MM.1S (cell line): Measurements from ENCODE around the gene TRNP1.

Experiments used
- DNase-seq: peaks from one replicate; pipeline ENCODE4 v3.0.0-alpha.2; 2015
- H2AFZ ChIP-seq: fragments of 300-600 bp; sonication (generic); 2 replicates; pipeline ENCODE4 v1.6.0; 2016; ENCODE audit warnings: antibody characterized with exemption, low read length
- H3F3A ChIP-seq: fragments of 300-600 bp; sonication (generic); 2 replicates; pipeline ENCODE4 v1.6.1; 2016; ENCODE audit warnings: mild to moderate bottlenecking, antibody characterized with exemption, low read length, moderate library complexity, mixed read lengths; ENCODE audit not compliant: insufficient read depth
- H3K27ac ChIP-seq: fragments of 300-600 bp; sonication (generic); 2 replicates; pipeline ENCODE4 v1.5.1; 2016; ENCODE audit warnings: mild to moderate bottlenecking, low read length
- H3K27me3 ChIP-seq: fragments of 300-600 bp; sonication (generic); replicated peaks from 2 replicates; pipeline ENCODE4 v1.6.0; 2016; ENCODE audit warnings: low read length; ENCODE audit not compliant: insufficient read depth
- H3K36me3 ChIP-seq: fragments of 300-600 bp; sonication (generic); replicated peaks from 2 replicates; pipeline ENCODE4 v1.6.1; 2016; ENCODE audit warnings: mild to moderate bottlenecking, low read length, mixed read lengths; ENCODE audit not compliant: insufficient read depth
- H3K4me1 ChIP-seq: fragments of 300-600 bp; sonication (generic); 2 replicates; pipeline ENCODE4 v1.6.1; 2016; ENCODE audit warnings: low read length, mixed read lengths
- H3K4me2 ChIP-seq: fragments of 300-600 bp; sonication (generic); 2 replicates; pipeline ENCODE4 v1.6.0; 2016; ENCODE audit warnings: low read depth, low read length
- H3K4me3 ChIP-seq: fragments of 300-600 bp; sonication (generic); 2 replicates; pipeline ENCODE4 v1.5.1; 2016; ENCODE audit warnings: low read length, mixed read lengths
- H3K79me2 ChIP-seq: fragments of 300-600 bp; sonication (generic); 2 replicates; pipeline ENCODE4 v1.6.1; 2016; ENCODE audit warnings: mixed run types, low read length, mixed read lengths
- H3K9ac ChIP-seq: fragments of 300-600 bp; sonication (generic); 2 replicates; pipeline ENCODE4 v1.6.1; 2016; ENCODE audit warnings: low read length, mixed read lengths
- H3K9me2 ChIP-seq: fragments of 300-600 bp; sonication (generic); replicated peaks from 2 replicates; pipeline ENCODE4 v1.6.1; 2016; ENCODE audit warnings: mild to moderate bottlenecking, low read length, mixed read lengths; ENCODE audit not compliant: insufficient read depth
- H3K9me3 ChIP-seq: fragments of 300-600 bp; sonication (generic); replicated peaks from 2 replicates; pipeline ENCODE4 v1.6.1; 2016; ENCODE audit warnings: mild to moderate bottlenecking, low read length, mixed read lengths; ENCODE audit not compliant: insufficient read depth
- H4K20me1 ChIP-seq: fragments of 300-600 bp; sonication (generic); 2 replicates; pipeline ENCODE4 v1.6.1; 2016; ENCODE audit warnings: mild to moderate bottlenecking, low read length, moderate library complexity, mixed read lengths; ENCODE audit not compliant: insufficient read depth
- CTCF ChIP-seq: fragments of 300-600 bp; sonication (generic); IDR thresholded peaks from 2 replicates; pipeline ENCODE4 v1.5.1; 2016; ENCODE audit warnings: antibody characterized with exemption, low read length, mixed read lengths
- EZH2 ChIP-seq: fragments of 300-600 bp; sonication (generic); optimal IDR thresholded peaks from 2 replicates; pipeline ENCODE3; 2017; ENCODE audit warnings: low read depth, mild to moderate bottlenecking, antibody characterized with exemption, low read length, mixed read lengths
- EZH2phosphoT487 ChIP-seq: fragments of 300-600 bp; sonication (generic); IDR thresholded peaks from 2 replicates; pipeline ENCODE4 v1.6.1; 2018; ENCODE audit warnings: antibody characterized with exemption, low read length

TRNP1 gene

DNA sequence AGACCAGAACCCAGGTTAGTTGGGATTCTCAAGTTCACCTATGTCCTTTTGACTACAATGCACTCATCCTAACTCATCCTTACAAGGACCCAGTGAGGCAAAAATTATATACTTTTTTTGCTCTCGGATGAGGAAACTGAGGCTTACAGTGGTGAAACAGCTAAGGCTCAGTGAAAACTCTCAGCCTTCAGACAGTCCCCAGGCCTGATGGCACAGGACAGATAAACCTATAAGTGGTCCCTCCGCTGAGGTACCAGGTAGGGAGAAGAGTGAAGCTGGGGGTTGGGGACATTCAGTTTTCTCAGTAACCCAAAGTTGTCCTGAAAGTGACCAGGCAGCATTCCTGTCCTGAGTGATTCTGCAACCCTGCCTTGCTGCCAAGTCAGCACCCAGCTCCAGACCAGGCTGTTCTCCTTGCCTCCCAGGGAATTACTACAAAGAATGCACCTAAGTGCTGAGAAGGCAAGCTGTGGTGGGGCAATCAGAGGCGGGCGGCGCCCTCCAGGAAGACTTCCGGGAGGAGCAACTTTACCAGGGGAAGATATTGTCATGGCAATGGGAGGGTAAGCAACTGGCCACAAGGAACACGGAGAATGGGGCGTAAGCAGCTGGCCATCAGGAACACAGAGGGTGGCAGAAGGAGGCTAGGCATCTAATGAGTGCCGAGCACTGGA lies 14.6 kb downstream of the TRNP1 start:
- no peak for DNase-seq
- no peaks in the 10 kb centered on the region for H3K9me2 ChIP-seq
- peaks cover 9% of the 10 kb centered on the region for H3K27me3 ChIP-seq
- H3K36me3 ChIP-seq: no peaks in the 10 kb centered on the region
- no peaks in the 10 kb centered on the region for H3K79me2 ChIP-seq
- no peak overlapping the region for H2AFZ ChIP-seq
- H3K4me3 ChIP-seq: no peak overlapping the region
- no peak overlapping the region for H3K4me2 ChIP-seq
- H3K9ac ChIP-seq: no peak overlapping the region
- H4K20me1 ChIP-seq: no peaks in the 10 kb centered on the region
- no peaks in the 10 kb centered on the region for H3K4me1 ChIP-seq
- H3F3A ChIP-seq: no peaks in the 10 kb centered on the region
- TF ChIP-seq CTCF: no peak
- TF ChIP-seq EZH2phosphoT487: no peak
- TF ChIP-seq EZH2: no peak
- no peaks in the 10 kb centered on the region for H3K9me3 ChIP-seq
- H3K27ac ChIP-seq: no peak overlapping the region

DNA sequence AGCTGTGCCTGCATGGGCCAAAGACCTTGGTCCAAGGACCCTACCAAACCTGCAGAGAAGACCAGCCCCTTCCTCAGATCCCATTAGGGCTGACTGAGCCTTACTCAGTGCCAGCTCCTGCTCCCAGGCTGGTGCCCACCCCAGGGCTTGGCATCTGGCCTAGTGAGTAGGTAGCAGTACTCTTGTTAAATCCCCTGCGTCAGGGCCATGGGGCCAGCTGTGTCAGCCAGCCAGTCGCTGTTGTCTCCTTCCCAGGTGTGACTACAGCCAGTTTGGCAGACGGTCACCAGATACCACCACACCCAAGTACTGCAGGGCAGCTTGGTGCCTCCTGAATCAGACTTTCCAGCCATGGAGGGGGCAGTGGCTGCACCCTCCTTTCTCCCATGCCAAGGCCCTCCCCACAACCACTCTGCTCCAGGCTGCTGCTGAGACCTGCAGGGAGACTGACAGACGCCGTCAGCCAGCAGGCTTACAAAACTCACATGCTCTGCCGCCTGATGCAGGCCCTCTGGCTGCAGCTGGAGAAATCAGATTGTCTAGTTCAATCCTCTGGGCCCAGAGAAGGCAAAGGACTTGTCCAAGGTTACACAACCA lies 16.2 kb downstream of the TRNP1 start:
- Histone ChIP-seq H3K27ac (no peak overlapping the region), H3K36me3 (no peaks in the 10 kb centered on the region), H3K9me3 (no peaks in the 10 kb centered on the region), H3K9ac (no peak overlapping the region), H3K27me3 (peaks cover 9% of the 10 kb centered on the region), H3F3A (no peaks in the 10 kb centered on the region), H3K4me1 (no peaks in the 10 kb centered on the region), H2AFZ (no peak overlapping the region), H3K4me2 (no peak overlapping the region), H3K4me3 (no peak overlapping the region), H4K20me1 (no peaks in the 10 kb centered on the region), H3K79me2 (no peaks in the 10 kb centered on the region), H3K9me2 (no peaks in the 10 kb centered on the region)
- no peak for TF ChIP-seq EZH2
- TF ChIP-seq EZH2phosphoT487: no peak
- TF ChIP-seq CTCF: no peak
- no peak for DNase-seq

DNA sequence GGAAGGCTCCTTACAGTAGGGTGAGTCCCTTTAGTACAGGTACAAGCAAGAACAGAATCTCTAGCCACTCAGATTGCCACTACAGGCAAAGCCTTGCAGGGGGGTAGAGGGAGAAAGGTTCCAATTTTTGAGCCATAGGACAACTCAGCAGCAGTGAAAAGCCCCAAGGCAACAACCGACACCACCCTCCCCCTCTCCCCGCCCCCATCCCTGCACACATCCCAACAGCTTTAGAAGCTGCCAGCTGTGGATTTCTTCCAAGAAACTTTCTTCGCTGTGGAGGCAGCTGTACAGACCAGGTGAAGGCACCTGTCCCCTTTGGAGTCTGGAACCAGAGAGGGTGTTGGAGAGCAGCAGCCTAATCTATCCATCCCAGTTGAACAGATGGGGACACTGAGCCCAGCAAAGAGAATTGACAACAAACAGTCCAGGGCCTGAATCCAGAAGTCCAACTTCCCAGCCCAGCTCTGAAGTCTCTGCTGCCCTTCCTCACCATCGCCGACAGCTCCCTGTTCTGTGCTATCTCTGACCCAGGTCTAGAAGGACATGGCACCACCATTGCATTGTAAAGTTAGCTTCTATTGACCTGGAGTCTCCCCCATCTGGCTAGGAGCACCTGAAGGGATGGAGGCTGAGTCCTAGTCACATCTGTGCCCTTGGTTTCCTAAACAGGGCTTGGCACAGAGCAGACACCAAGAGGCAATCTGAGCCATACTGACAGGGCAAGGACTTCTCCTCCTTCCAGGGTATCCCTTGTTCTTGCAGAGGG lies 16.9 kb downstream of the TRNP1 start:
- H3K27me3 ChIP-seq: peaks cover 9% of the 10 kb centered on the region
- TF ChIP-seq EZH2phosphoT487 (no peak), EZH2 (no peak), CTCF (no peak)
- no peak overlapping the region for H2AFZ ChIP-seq
- no peaks in the 10 kb centered on the region for H3K9me2 ChIP-seq
- no peaks in the 10 kb centered on the region for H3K36me3 ChIP-seq
- DNase-seq: no peak
- H3K9ac ChIP-seq: no peak overlapping the region
- no peaks in the 10 kb centered on the region for H3K9me3 ChIP-seq
- H4K20me1 ChIP-seq: no peaks in the 10 kb centered on the region
- no peak overlapping the region for H3K4me3 ChIP-seq
- no peak overlapping the region for H3K27ac ChIP-seq
- no peaks in the 10 kb centered on the region for H3K79me2 ChIP-seq
- H3K4me1 ChIP-seq: no peaks in the 10 kb centered on the region; the same call in 1 of the 2 replicates
- no peak overlapping the region for H3K4me2 ChIP-seq
- no peaks in the 10 kb centered on the region for H3F3A ChIP-seq
